Colonic mucosa (tissue), 4 donors: ENCODE data around the gene FHOD3. TPM values are rescaled to one million over a fixed set of nuclear protein-coding genes. Genes with fewer than 3 reads are reported as not detected.

ENCODE experiments used
- DNase-seq: peaks from one replicate; pipeline ENCODE4 v3.0.0-alpha.2; 2020
- H3K27ac ChIP-seq: fragments of 200-600 bp; one replicate; pipeline ENCODE4 v1.8.0; 2021
- H3K27me3 ChIP-seq: fragments of 200-600 bp; one replicate; pipeline ENCODE4 v1.8.0; 2021
- H3K36me3 ChIP-seq: fragments of 200-600 bp; one replicate; pipeline ENCODE4 v1.8.0; 2021
- H3K4me1 ChIP-seq: fragments of 200-600 bp; one replicate; pipeline ENCODE4 v1.8.0; 2021; ENCODE audit warnings: mild to moderate bottlenecking
- H3K4me3 ChIP-seq: fragments of 200-600 bp; one replicate; pipeline ENCODE4 v1.8.0; 2021
- H3K9ac ChIP-seq, 2 donors: one replicate each; pipeline ENCODE4 v1.7.0; 2013; ENCODE audit warnings: control low read depth in 2 of 2, low read depth in 2 of 2, low read length in 2 of 2
- H3K9me3 ChIP-seq: fragments of 200-600 bp; one replicate; pipeline ENCODE4 v1.8.0; 2021
- CTCF ChIP-seq: fragments of 200-600 bp; IDR thresholded peaks from one replicate; pipeline ENCODE4 v1.8.0; 2022; ENCODE audit warnings: antibody characterized with exemption, mild to moderate bottlenecking
- intact Hi-C: fragments of 100-400 bp; cut with DNase I; formaldehyde crosslinking; loops from one replicate; pipeline ENCODE4 v1.14.1; 2022
- total RNA-seq, 2 donors: library from RNA; stranded (reverse); fragmentation: NEBNext Ultra II Directional in 1 of 2; extraction: Animal tissue kit (Norgen Biotek cat#: 25700) in 1 of 2; gene quantifications; one replicate each; pipeline ENCODE4 v1.2.1, GENCODE V29; 2021
- donor health status: healthy.
- donor health status: DM: no; HTN: no; CAD: no.
- donor health status: DM: no; HTN: no; CAD: no.

The FHOD3 gene
- total RNA-seq, 2 donors from 2014 or later: 2.5 to 4.1 TPM

DNA sequence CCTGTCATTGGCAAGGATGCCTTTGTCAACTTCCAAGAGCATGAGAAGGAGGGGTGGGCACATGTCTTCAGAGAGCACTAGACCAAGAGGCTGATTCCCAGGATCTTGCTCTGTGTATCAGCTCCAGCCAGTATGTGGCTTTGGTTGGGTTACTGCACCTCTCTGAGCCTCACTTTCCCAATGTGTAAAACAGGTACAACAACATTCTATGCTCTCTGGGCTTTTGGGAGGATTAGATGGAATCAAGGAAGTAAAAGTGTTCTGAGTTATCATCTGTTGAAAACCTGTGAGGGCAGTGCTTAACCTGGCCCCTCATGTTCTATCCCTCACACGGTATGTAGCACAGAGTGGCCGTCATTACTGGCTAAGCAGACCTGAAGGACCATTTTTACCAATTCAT is 103.9 kb downstream of the FHOD3 start:
- no peaks in the 10 kb centered on the region for H3K36me3 ChIP-seq
- H3K9ac ChIP-seq: no peak overlapping the region
- no peaks in the 10 kb centered on the region for H3K27me3 ChIP-seq
- no peak overlapping the region for H3K27ac ChIP-seq
- peaks cover under 1% of the 10 kb centered on the region for H3K9me3 ChIP-seq
- H3K4me3 ChIP-seq: no peak overlapping the region
- TF ChIP-seq CTCF: no peak
- DNase-seq: no peak
- intact Hi-C loops: no loop called here
- H3K4me1 ChIP-seq: no peaks in the 10 kb centered on the region

GRCh38 chr18:36402765-36403396 is 105.4 kb downstream of the FHOD3 start:
- no peaks in the 10 kb centered on the region for H3K36me3 ChIP-seq
- no peak overlapping the region for H3K9ac ChIP-seq
- no peak overlapping the region for H3K4me3 ChIP-seq
- intact Hi-C loops: no loop called here
- H3K4me1 ChIP-seq: no peaks in the 10 kb centered on the region
- no peaks in the 10 kb centered on the region for H3K9me3 ChIP-seq
- no peaks in the 10 kb centered on the region for H3K27me3 ChIP-seq
- H3K27ac ChIP-seq: no peak overlapping the region
- no peak for TF ChIP-seq CTCF
- no peak for DNase-seq

DNA sequence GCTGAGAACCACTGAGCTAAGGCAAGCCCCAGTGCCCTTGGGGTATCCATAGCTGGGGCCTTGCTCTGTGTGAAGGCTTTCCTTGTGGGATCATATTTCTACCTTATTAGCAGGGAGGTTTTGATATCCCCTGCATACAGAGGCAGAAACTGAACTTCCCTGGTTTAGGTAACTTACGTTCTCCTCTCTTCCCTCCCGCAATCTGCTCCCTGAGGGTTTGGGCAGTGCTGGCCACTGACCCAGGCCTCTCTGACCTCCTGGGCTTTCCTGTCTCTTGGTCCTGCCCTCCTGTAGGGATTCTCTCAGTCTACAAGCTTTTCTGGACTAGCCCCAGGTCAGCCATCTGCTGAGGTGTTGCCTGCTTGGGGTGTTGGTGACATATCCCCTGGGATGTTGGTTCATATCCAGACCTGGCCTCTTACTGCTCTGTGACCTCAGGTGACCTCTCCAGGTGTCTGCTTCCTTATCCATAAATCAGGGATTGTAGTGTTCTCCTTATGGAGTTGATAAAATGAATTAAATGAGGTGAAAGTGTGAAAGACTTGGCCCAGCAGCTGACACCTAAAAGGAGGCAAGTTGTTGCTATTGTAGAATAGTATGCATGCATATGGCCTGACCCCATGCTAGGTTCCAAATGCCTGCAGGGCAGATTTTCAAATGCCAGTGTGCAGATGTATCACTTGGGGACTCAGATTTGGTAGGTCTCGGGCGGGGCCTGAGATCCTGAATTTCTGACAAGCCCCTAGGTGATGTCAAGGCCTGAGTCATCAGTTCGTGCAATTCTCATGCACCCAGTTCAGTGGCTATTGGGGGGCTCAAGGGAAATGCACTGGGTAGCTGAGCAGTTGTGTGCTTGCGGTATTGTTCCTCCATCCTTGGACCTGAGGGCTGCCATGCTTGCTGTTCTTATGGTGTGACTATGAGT is 106.6 kb downstream of the FHOD3 start:
- DNase-seq: no peak
- intact Hi-C loops: no loop called here

GRCh38 chr18:36405611-36406010 is 108.1 kb downstream of the FHOD3 start:
- intact Hi-C loops: no loop called here
- no peaks in the 10 kb centered on the region for H3K27me3 ChIP-seq
- no peak overlapping the region for H3K4me3 ChIP-seq
- DNase-seq: no peak
- H3K36me3 ChIP-seq: no peaks in the 10 kb centered on the region
- H3K27ac ChIP-seq: no peak overlapping the region
- no peaks in the 10 kb centered on the region for H3K4me1 ChIP-seq
- H3K9ac ChIP-seq: no peak overlapping the region
- no peaks in the 10 kb centered on the region for H3K9me3 ChIP-seq
- TF ChIP-seq CTCF: no peak

More for the DNA sequence above, 106.6 kb downstream of the FHOD3 start:
- H3K4me1 ChIP-seq: no peaks in the 10 kb centered on the region
- H3K9me3 ChIP-seq: no peaks in the 10 kb centered on the region
- no peak for TF ChIP-seq CTCF
- no peaks in the 10 kb centered on the region for H3K36me3 ChIP-seq
- no peaks in the 10 kb centered on the region for H3K27me3 ChIP-seq
- H3K4me3 ChIP-seq: no peak overlapping the region
- H3K27ac ChIP-seq: no peak overlapping the region
- H3K9ac ChIP-seq: no peak overlapping the region

DNA sequence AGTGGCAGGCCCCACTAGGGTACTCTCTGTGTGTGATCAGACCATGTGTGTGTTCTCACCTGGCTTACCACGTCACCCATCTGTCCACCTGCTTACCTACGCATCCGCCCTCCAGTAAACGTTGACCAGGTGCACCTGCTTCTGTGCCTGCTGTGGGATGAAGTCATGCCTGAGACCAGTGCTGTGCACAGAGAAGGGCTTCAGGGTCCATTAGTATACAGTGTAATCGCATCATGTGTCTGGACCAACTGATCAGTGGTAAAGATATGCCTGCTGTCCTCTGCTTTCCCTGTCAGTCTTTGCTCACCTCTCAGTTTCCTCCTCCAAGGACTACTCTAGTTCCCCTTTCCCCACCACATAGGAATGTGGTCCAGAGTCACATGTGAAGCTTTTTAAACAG is 109.3 kb downstream of the FHOD3 start:
- no peak overlapping the region for H3K27ac ChIP-seq
- H3K4me1 ChIP-seq: no peaks in the 10 kb centered on the region
- no peak for TF ChIP-seq CTCF
- no peaks in the 10 kb centered on the region for H3K36me3 ChIP-seq
- no peak for DNase-seq
- intact Hi-C loops: no loop called here
- H3K9me3 ChIP-seq: no peaks in the 10 kb centered on the region
- no peak overlapping the region for H3K4me3 ChIP-seq
- no peaks in the 10 kb centered on the region for H3K27me3 ChIP-seq
- H3K9ac ChIP-seq: no peak overlapping the region
